HepG2 (cell line): ENCODE data around the gene FUCA2. TPM values are rescaled to one million over a fixed set of nuclear protein-coding genes. Genes with fewer than 3 reads are reported as not detected.

Experiments used
- ATAC-seq: fragments of 200-7000 bp; cut with Tn5 transposase; 3 replicates; pipeline ENCODE4 v1.9.1; 2020; ENCODE audit warnings: mild to moderate bottlenecking, moderate library complexity
- BruUV-seq: library from RNA; stranded (reverse); fragments of 400-500 nt; replicated peaks from 2 replicates; lab custom pipeline; 2021; lab: Mats Ljungman, UMichigan
- CTCF ChIA-PET: fragments of 300-600 bp; formaldehyde crosslinking; extraction: SDS; loops from one replicate; lab custom pipeline; 2021; ENCODE audit warnings: low total read pairs, inconsistent platforms, low intra/inter-chr PET ratio; lab: Yijun Ruan, JAX
- POLR2A ChIA-PET: fragments of 350-600 bp; sonication (Branson Sonifier 250); formaldehyde crosslinking; loops from one replicate; lab custom pipeline; 2020; ENCODE audit warnings: antibody characterized with exemption, inconsistent platforms; lab: Yijun Ruan, JAX
- DNase-seq: peaks from one replicate; pipeline ENCODE4 v3.0.0-alpha.2; 2015; ENCODE audit warnings: low spot score
- FAIRE-seq: peaks from 3 replicates; lab custom pipeline; 2011; peaks lifted over from hg19 to GRCh38; lab: Jason Lieb, UNC
- H2AFZ ChIP-seq: one replicate; pipeline ENCODE4 v1.6.1; 2011; ENCODE audit warnings: low read length, inconsistent platforms
- H3K27ac ChIP-seq: fragments of 300-600 bp; 3 replicates; pipeline ENCODE4 v1.8.0; 2011; ENCODE audit warnings: mixed run types, mild to moderate bottlenecking, mixed read lengths, low read length, inconsistent platforms; ENCODE audit not compliant: insufficient read depth; ENCODE audit errors: extremely low read length
- H3K27me3 ChIP-seq, 2 experiments: fragments of 200-600 bp in 1 of 2; 2 replicates in 1 of 2; 3 replicates in 1 of 2; pipeline versions ENCODE4 v1.6.0 to v1.8.0; 2011; ENCODE audit warnings: low read length in 2 of 2, mild to moderate bottlenecking in 2 of 2, moderate library complexity in 2 of 2, inconsistent platforms in 1 of 2; ENCODE audit not compliant: insufficient read depth in 2 of 2, control insufficient read depth in 1 of 2
- H3K36me3 ChIP-seq, 2 experiments: fragments of 200-600 bp in 1 of 2; replicated peaks in 1 of 2; 2 replicates in 1 of 2; 3 replicates in 1 of 2; pipeline versions ENCODE4 v1.5.1 to v1.8.0; 2011; ENCODE audit warnings: low read length in 2 of 2, inconsistent platforms in 1 of 2; ENCODE audit not compliant: insufficient read depth in 2 of 2, control insufficient read depth in 1 of 2
- H3K4me1 ChIP-seq: 2 replicates; pipeline ENCODE4 v1.5.1; 2012; ENCODE audit warnings: low read length, inconsistent platforms; ENCODE audit not compliant: insufficient read depth
- H3K4me2 ChIP-seq: 2 replicates; pipeline ENCODE4 v1.6.0; 2011; ENCODE audit warnings: low read depth, low read length, inconsistent platforms
- H3K4me3 ChIP-seq, 3 experiments: fragments of 200-600 bp in 1 of 3; sonication (generic), shearing (Covaris generic) in 1 of 3; replicated peaks in 1 of 3; 2 replicates each; pipeline ENCODE4 v1.5.1; 2011 to 2016; ENCODE audit warnings: low read length in 3 of 3, inconsistent platforms in 2 of 3, low read depth in 2 of 3, mild to moderate bottlenecking in 2 of 3, control low read depth in 1 of 3, mixed read lengths in 1 of 3; ENCODE audit not compliant: insufficient read depth in 1 of 3
- H3K79me2 ChIP-seq: one replicate; pipeline ENCODE4 v1.6.1; 2011; ENCODE audit warnings: low read length, inconsistent platforms; ENCODE audit not compliant: insufficient read depth
- H3K9ac ChIP-seq: 2 replicates; pipeline ENCODE4 v1.6.0; 2011; ENCODE audit warnings: mild to moderate bottlenecking, low read depth, low read length, inconsistent platforms; ENCODE audit not compliant: insufficient read depth
- H3K9me3 ChIP-seq: 2 replicates; pipeline ENCODE4 v1.5.1; 2012; ENCODE audit warnings: mild to moderate bottlenecking, low read length
- H4K20me1 ChIP-seq: 2 replicates; pipeline ENCODE4 v1.6.0; 2011; ENCODE audit warnings: inconsistent platforms, mild to moderate bottlenecking, low read length, moderate library complexity; ENCODE audit not compliant: insufficient read depth
- AHR ChIP-seq: IDR thresholded peaks from 2 replicates; pipeline ENCODE4 v1.6.1; 2018; ENCODE audit warnings: missing genetic modification reagents, missing compliant biosample characterization
- MAFK ChIP-seq, 2 experiments: IDR thresholded peaks in 1 of 2; conservative IDR thresholded peaks in 1 of 2; 2 replicates each; pipeline ENCODE4 v1.6.1; 2011; ENCODE audit warnings: improper control_type of control experiment in 2 of 2, low read length in 2 of 2
- RFXAP ChIP-seq: sonication (generic); formaldehyde crosslinking; IDR thresholded peaks from 2 replicates; pipeline ENCODE4 v1.4.0; 2020; ENCODE audit warnings: missing genetic modification reagents, borderline replicate concordance
- TAF15 ChIP-seq: fragments of 200-400 bp; formaldehyde crosslinking; IDR thresholded peaks from one replicate; pipeline ENCODE4 v1.6.1; 2018; ENCODE audit warnings: mild to moderate bottlenecking, low read depth, low read length; ENCODE audit not compliant: poor library complexity, severe bottlenecking
- TOPORS ChIP-seq: sonication (generic); formaldehyde crosslinking; IDR thresholded peaks from 2 replicates; pipeline ENCODE4 v1.8.0; 2023; ENCODE audit warnings: mild to moderate bottlenecking, missing genetic modification reagents
- ZNF329 ChIP-seq: sonication (generic); formaldehyde crosslinking; IDR thresholded peaks from 2 replicates; pipeline ENCODE4 v1.9.0; 2021; ENCODE audit warnings: low read depth, mild to moderate bottlenecking, missing genetic modification reagents
- ZNF335 ChIP-seq: sonication (generic); formaldehyde crosslinking; IDR thresholded peaks from 2 replicates; pipeline ENCODE4 v1.4.0; 2020; ENCODE audit warnings: missing genetic modification reagents
- WGBS: methylation state at CpG from one replicate; pipeline ENCODE4 v1.1.6; 2017; ENCODE audit warnings: low lambda C conversion rate; 5-methylcytosine and 5-hydroxymethylcytosine counted together
- in situ Hi-C: cut with HindIII; loops from 2 replicates; pipeline ENCODE4 v1.10.0; 2017; ENCODE audit warnings: low pct_unique_long_range_greater_than_20kb; ENCODE audit not compliant: extremely low pct_ligation_motif_present
- intact Hi-C: fragments of 100-400 bp; cut with micrococcal nuclease; formaldehyde crosslinking; loops from one replicate; pipeline ENCODE4 v1.10.0; 2022; ENCODE audit not compliant: unreplicated experiment
- polyA plus RNA-seq, 8 experiments: library from polyadenylated mRNA; depleted of rRNA in 3 of 8; stranded (reverse) in 7 of 8; unstranded in 1 of 8; fragments of >200 nt; fragmentation: Illumina TruSeq in 4 of 8; extraction: Trizol in 4 of 8; gene quantifications; 2 replicates each; pipeline versions ENCODE4 v1.2.1 to v1.2.3, GENCODE V29; 2011 to 2016; ENCODE audit warnings: low read depth in 4 of 8, missing spikeins in 1 of 8, mixed read lengths in 1 of 8; ENCODE audit not compliant: insufficient read depth in 1 of 8
- total RNA-seq, 5 experiments: library from RNA; depleted of rRNA; stranded (reverse); fragments of >200 nt; fragmentation: Illumina TruSeq; extraction: Trizol; gene quantifications; 2 replicates each; pipeline ENCODE4 v1.2.3, GENCODE V29; 2016; ENCODE audit warnings: low read depth in 1 of 5
- TF ChIP-seq, protein P1 (sequence below): sonication (generic); formaldehyde crosslinking; IDR thresholded peaks from 2 replicates; pipeline ENCODE4 v1.4.0; 2020; ENCODE audit warnings: mild to moderate bottlenecking, missing genetic modification reagents
- TF ChIP-seq, protein P2 (sequence below): IDR thresholded peaks from 2 replicates; pipeline ENCODE4 v1.6.1; 2016
- TF ChIP-seq, protein P3 (sequence below): sonication (generic); formaldehyde crosslinking; IDR thresholded peaks from 2 replicates; pipeline ENCODE4 v1.9.0; 2022; ENCODE audit warnings: low read depth, missing genetic modification reagents

The FUCA2 gene
- total and polyA plus RNA-seq, 2 of the 13 experiments (the other 11 are each of a cell fraction or from before 2014, with no cell fraction given), result 87.4 to 144 TPM

GRCh38 chr6:143450453-143451371 is 60.8 kb downstream of the FUCA2 start, which contains the start of the genes ADAT2 and PEX3:
Gene ADAT2 (minus strand): TSS chr6:143450695. CDS start chr6:143450658, 37 bp downstream.
Gene PEX3 (plus strand): TSS chr6:143450805. CDS start chr6:143451043, 238 bp downstream.
- Histone ChIP-seq H3K79me2 (peaks cover 59% of the 10 kb centered on the region), H3K9ac (peak within 1 kb of the TSS; percentile 93), H3K4me2 (peak within 1 kb of the TSS; percentile 90), H3K27me3 (no peaks in the 10 kb centered on the region; a peak in 2 of 5 replicates), H3K4me1 (peaks cover 36% of the 10 kb centered on the region), H3K27ac (peak within 1 kb of the TSS; percentile 86), H3K4me3 (peak within 1 kb of the TSS; percentile 73 to 96 (median 92)), H2AFZ (peak within 1 kb of the TSS; percentile 99), H4K20me1 (no peaks in the 10 kb centered on the region), H3K9me3 (no peaks in the 10 kb centered on the region), H3K36me3 (peaks cover 0 to 2% of the 10 kb centered on the region in 2 experiments; a peak in 3 of 5 replicates)
- under 1% methylated on average over 52 of the region's 56 CpGs for WGBS
- peak; percentile 93 for DNase-seq
- ChIA-PET POLR2A (interaction anchor here (0.6 to 1.8 kb wide), 11 partner anchors 11 to 524 kb away, joined by 3 to 18 read pairs (median 4); partner anchors contain the start of gene LTV1), CTCF (no interaction called here)
- TSS peak; percentile 76 for BruUV-seq
- FAIRE-seq, result no peak
- ATAC-seq, result peak; percentile 99
- intact Hi-C loops, result loop anchor here (1.0 to 2.0 kb wide), 2 partner anchors 18 to 60 kb away; partner anchors contain the start of gene FUCA2
- in situ Hi-C loops, result no loop called here
- peak; percentile 98 for TF ChIP-seq RFXAP (CRISPR knock-in tag)
- peak; percentile 95 for TF ChIP-seq ZNF329 (CRISPR knock-in tag)
- peak; percentile 95 for TF ChIP-seq ZNF335 (CRISPR knock-in tag)
- TF ChIP-seq TAF15, result peak; percentile 98
- TF ChIP-seq TOPORS (CRISPR knock-in tag), result peak; percentile 95
- TF ChIP-seq, protein P1, sequence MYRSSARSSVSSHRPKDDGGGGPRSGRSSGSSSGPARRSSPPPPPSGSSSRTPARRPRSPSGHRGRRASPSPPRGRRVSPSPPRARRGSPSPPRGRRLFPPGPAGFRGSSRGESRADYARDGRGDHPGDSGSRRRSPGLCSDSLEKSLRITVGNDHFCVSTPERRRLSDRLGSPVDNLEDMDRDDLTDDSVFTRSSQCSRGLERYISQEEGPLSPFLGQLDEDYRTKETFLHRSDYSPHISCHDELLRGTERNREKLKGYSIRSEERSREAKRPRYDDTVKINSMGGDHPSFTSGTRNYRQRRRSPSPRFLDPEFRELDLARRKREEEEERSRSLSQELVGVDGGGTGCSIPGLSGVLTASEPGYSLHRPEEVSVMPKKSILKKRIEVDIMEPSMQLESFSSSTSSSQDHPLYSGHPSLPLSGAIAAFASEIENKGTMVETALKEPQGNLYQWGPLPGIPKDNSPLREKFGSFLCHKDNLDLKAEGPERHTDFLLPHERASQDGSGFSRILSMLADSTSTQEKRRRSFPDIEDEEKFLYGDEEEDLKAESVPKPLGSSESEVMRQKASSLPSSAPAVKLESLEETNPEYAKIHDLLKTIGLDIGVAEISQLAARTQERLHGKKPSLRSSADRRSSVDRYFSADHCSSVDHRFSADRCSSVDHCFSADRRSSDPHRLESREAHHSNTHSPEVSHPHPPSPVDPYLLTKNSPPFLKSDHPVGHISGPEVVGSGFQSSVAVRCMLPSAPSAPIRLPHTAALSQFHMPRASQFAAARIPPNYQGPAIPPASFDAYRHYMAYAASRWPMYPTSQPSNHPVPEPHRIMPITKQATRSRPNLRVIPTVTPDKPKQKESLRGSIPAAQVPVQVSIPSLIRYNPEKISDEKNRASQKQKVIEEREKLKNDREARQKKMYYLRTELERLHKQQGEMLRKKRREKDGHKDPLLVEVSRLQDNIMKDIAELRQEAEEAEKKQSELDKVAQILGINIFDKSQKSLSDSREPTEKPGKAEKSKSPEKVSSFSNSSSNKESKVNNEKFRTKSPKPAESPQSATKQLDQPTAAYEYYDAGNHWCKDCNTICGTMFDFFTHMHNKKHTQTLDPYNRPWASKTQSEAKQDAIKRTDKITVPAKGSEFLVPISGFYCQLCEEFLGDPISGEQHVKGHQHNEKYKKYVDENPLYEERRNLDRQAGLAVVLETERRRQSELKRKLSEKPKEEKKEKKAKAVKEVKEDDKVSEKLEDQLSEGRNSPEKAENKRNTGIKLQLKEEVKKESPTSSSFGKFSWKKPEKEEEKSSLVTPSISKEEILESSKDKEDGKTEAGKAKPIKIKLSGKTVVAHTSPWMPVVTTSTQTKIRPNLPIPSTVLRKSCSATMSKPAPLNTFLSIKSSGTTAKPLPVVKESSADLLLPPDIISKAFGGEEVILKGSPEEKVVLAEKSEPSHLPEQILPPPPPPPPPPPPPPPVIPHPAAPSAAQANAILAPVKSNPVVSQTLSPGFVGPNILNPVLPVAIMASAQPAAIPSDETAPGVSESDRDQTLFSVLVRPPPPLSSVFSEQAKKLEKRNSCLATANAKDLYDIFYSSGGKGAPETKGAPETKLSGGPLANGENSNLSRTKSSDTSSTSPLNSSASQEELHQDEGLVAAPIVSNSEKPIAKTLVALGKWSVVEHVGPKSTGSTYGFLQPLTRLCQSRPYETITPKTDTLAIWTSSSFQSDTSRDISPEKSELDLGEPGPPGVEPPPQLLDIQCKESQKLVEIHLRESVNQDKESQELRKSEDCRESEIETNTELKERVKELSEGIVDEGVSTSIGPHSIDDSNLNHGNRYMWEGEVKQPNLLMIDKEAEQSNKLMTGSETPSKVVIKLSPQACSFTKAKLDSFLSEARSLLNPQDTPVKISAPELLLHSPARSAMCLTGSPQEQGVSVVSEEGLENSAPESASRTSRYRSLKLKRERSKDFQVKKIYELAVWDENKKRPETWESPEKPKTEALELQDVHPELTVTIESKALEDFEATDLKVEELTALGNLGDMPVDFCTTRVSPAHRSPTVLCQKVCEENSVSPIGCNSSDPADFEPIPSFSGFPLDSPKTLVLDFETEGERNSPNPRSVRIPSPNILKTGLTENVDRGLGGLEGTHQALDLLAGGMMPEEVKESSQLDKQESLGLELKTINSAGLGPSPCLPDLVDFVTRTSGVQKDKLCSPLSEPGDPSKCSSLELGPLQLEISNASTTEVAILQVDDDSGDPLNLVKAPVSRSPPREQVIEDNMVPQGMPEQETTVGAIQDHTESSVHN (CRISPR knock-in tag), result peak; percentile 83
- peak; percentile 3 to 32; a peak in 2 of 4 replicates for TF ChIP-seq MAFK (conservative IDR thresholded peaks at IDR 0.05 in 1 of 2, IDR thresholded peaks at IDR 0.05 in 1 of 2; ENCODE audit: low read length in 2 of 2)
- TF ChIP-seq AHR (CRISPR knock-in tag), result peak; percentile 97
- TF ChIP-seq, protein P2, sequence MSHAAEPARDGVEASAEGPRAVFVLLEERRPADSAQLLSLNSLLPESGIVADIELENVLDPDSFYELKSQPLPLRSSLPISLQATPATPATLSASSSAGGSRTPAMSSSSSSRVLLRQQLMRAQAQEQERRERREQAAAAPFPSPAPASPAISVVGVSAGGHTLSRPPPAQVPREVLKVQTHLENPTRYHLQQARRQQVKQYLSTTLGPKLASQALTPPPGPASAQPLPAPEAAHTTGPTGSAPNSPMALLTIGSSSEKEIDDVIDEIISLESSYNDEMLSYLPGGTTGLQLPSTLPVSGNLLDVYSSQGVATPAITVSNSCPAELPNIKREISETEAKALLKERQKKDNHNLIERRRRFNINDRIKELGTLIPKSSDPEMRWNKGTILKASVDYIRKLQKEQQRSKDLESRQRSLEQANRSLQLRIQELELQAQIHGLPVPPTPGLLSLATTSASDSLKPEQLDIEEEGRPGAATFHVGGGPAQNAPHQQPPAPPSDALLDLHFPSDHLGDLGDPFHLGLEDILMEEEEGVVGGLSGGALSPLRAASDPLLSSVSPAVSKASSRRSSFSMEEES (CRISPR knock-in tag), result peak; percentile 84
- TF ChIP-seq, protein P3, sequence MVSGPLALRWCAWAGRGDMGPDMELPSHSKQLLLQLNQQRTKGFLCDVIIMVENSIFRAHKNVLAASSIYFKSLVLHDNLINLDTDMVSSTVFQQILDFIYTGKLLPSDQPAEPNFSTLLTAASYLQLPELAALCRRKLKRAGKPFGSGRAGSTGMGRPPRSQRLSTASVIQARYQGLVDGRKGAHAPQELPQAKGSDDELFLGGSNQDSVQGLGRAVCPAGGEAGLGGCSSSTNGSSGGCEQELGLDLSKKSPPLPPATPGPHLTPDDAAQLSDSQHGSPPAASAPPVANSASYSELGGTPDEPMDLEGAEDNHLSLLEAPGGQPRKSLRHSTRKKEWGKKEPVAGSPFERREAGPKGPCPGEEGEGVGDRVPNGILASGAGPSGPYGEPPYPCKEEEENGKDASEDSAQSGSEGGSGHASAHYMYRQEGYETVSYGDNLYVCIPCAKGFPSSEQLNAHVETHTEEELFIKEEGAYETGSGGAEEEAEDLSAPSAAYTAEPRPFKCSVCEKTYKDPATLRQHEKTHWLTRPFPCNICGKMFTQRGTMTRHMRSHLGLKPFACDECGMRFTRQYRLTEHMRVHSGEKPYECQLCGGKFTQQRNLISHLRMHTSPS (CRISPR knock-in tag), result peak; percentile 73
